WTC11 (cell line): ENCODE data around the gene ICA1.

Experiments
- CREB1 ChIP-seq: sonication (generic); formaldehyde crosslinking; IDR thresholded peaks from 2 replicates; pipeline ENCODE4 v1.8.0; 2023; ENCODE audit warnings: mild to moderate bottlenecking, missing genetic modification reagents
- CREM ChIP-seq: sonication (generic); formaldehyde crosslinking; IDR thresholded peaks from 2 replicates; pipeline ENCODE4 v1.8.1; 2022; ENCODE audit warnings: mild to moderate bottlenecking, missing genetic modification reagents, moderate library complexity
- NFE2L1 ChIP-seq: sonication (generic); formaldehyde crosslinking; IDR thresholded peaks from 2 replicates; pipeline ENCODE4 v1.8.1; 2023; ENCODE audit warnings: missing genetic modification reagents
- NFYB ChIP-seq: sonication (generic); formaldehyde crosslinking; conservative IDR thresholded peaks from 2 replicates; pipeline ENCODE4 v1.8.0; 2022; ENCODE audit warnings: low read depth, missing genetic modification reagents
- RELA ChIP-seq: sonication (generic); formaldehyde crosslinking; IDR thresholded peaks from 2 replicates; pipeline ENCODE4 v1.8.1; 2022; ENCODE audit warnings: missing genetic modification reagents, mild to moderate bottlenecking, borderline replicate concordance
- SP1 ChIP-seq: sonication (generic); formaldehyde crosslinking; conservative IDR thresholded peaks from 2 replicates; pipeline ENCODE4 v1.8.1; 2022; ENCODE audit warnings: missing genetic modification reagents
- TEAD4 ChIP-seq: sonication (generic); formaldehyde crosslinking; IDR thresholded peaks from 2 replicates; pipeline ENCODE4 v1.8.0; 2022; ENCODE audit warnings: mild to moderate bottlenecking, missing genetic modification reagents
- TF ChIP-seq, protein P1 (sequence below): sonication (generic); formaldehyde crosslinking; IDR thresholded peaks from 2 replicates; pipeline ENCODE4 v1.8.1; 2023; ENCODE audit warnings: mild to moderate bottlenecking, missing genetic modification reagents, moderate library complexity
- TF ChIP-seq, protein P2 (sequence below): sonication (generic); formaldehyde crosslinking; IDR thresholded peaks from 2 replicates; pipeline ENCODE4 v1.8.0; 2023; ENCODE audit warnings: missing genetic modification reagents
- TF ChIP-seq, protein P3 (sequence below): fragments of 200-600 bp; IDR thresholded peaks from 2 replicates; pipeline ENCODE4 v1.8.0; 2022; ENCODE audit warnings: antibody characterized with exemption
- TF ChIP-seq, protein P4 (sequence below): sonication (generic); formaldehyde crosslinking; IDR thresholded peaks from 2 replicates; pipeline ENCODE4 v1.8.0; 2022; ENCODE audit warnings: missing genetic modification reagents
- TF ChIP-seq, protein P5 (sequence below): sonication (generic); formaldehyde crosslinking; IDR thresholded peaks from 2 replicates; pipeline ENCODE4 v1.8.1; 2023; ENCODE audit warnings: mild to moderate bottlenecking, missing genetic modification reagents, borderline replicate concordance
- TF ChIP-seq, protein P6 (sequence below): sonication (generic); formaldehyde crosslinking; conservative IDR thresholded peaks from 2 replicates; pipeline ENCODE4 v1.8.1; 2023; ENCODE audit warnings: mild to moderate bottlenecking, low read depth, missing genetic modification reagents, moderate library complexity

DNA sequence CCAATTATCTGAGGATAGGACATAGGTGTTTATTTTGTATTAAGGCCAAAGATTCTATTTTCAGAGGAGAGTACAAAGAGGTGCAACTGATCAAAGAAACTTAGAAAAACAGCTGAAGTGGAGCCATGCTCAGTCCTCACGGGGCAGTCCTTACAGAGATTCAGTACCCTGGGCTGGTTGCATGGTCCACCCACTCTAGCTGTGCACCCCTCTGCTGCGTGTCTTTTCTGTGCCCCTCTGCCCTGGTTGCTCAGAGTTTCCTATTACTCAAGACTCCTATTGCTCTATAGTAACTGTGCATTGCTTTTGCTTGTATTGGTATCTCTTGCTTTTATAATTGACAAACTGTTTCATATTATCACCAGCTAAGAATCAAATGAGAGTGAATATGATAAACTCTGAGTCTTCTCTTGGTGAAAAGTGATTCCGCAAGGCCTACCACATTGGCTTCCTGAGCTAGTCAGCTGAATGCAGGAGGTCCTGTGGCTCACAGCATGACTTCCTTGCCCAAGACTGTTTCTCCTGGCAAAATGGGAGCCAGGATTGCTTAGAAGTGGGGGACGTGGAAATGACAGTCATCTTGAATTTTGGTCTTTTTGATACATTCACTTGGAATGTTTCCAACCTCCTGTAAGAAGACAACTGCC lies 156.4 kb downstream of the ICA1 start:
- TF ChIP-seq TEAD4 (CRISPR knock-in tag) (no peak), CREB1 (CRISPR knock-in tag) (no peak), CREM (CRISPR knock-in tag) (no peak), RELA (no peak), SP1 (no peak), NFYB (CRISPR knock-in tag) (no peak), NFE2L1 (no peak)
- TF ChIP-seq, protein P1, sequence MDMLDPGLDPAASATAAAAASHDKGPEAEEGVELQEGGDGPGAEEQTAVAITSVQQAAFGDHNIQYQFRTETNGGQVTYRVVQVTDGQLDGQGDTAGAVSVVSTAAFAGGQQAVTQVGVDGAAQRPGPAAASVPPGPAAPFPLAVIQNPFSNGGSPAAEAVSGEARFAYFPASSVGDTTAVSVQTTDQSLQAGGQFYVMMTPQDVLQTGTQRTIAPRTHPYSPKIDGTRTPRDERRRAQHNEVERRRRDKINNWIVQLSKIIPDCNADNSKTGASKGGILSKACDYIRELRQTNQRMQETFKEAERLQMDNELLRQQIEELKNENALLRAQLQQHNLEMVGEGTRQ (CRISPR knock-in tag), result no peak
- TF ChIP-seq, protein P2, sequence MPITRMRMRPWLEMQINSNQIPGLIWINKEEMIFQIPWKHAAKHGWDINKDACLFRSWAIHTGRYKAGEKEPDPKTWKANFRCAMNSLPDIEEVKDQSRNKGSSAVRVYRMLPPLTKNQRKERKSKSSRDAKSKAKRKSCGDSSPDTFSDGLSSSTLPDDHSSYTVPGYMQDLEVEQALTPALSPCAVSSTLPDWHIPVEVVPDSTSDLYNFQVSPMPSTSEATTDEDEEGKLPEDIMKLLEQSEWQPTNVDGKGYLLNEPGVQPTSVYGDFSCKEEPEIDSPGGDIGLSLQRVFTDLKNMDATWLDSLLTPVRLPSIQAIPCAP (CRISPR knock-in tag), result no peak
- TF ChIP-seq, protein P3, sequence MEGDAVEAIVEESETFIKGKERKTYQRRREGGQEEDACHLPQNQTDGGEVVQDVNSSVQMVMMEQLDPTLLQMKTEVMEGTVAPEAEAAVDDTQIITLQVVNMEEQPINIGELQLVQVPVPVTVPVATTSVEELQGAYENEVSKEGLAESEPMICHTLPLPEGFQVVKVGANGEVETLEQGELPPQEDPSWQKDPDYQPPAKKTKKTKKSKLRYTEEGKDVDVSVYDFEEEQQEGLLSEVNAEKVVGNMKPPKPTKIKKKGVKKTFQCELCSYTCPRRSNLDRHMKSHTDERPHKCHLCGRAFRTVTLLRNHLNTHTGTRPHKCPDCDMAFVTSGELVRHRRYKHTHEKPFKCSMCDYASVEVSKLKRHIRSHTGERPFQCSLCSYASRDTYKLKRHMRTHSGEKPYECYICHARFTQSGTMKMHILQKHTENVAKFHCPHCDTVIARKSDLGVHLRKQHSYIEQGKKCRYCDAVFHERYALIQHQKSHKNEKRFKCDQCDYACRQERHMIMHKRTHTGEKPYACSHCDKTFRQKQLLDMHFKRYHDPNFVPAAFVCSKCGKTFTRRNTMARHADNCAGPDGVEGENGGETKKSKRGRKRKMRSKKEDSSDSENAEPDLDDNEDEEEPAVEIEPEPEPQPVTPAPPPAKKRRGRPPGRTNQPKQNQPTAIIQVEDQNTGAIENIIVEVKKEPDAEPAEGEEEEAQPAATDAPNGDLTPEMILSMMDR, result no peak
- TF ChIP-seq, protein P4, sequence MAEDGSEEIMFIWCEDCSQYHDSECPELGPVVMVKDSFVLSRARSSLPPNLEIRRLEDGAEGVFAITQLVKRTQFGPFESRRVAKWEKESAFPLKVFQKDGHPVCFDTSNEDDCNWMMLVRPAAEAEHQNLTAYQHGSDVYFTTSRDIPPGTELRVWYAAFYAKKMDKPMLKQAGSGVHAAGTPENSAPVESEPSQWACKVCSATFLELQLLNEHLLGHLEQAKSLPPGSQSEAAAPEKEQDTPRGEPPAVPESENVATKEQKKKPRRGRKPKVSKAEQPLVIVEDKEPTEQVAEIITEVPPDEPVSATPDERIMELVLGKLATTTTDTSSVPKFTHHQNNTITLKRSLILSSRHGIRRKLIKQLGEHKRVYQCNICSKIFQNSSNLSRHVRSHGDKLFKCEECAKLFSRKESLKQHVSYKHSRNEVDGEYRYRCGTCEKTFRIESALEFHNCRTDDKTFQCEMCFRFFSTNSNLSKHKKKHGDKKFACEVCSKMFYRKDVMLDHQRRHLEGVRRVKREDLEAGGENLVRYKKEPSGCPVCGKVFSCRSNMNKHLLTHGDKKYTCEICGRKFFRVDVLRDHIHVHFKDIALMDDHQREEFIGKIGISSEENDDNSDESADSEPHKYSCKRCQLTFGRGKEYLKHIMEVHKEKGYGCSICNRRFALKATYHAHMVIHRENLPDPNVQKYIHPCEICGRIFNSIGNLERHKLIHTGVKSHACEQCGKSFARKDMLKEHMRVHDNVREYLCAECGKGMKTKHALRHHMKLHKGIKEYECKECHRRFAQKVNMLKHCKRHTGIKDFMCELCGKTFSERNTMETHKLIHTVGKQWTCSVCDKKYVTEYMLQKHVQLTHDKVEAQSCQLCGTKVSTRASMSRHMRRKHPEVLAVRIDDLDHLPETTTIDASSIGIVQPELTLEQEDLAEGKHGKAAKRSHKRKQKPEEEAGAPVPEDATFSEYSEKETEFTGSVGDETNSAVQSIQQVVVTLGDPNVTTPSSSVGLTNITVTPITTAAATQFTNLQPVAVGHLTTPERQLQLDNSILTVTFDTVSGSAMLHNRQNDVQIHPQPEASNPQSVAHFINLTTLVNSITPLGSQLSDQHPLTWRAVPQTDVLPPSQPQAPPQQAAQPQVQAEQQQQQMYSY (CRISPR knock-in tag), result no peak
- TF ChIP-seq, protein P5, sequence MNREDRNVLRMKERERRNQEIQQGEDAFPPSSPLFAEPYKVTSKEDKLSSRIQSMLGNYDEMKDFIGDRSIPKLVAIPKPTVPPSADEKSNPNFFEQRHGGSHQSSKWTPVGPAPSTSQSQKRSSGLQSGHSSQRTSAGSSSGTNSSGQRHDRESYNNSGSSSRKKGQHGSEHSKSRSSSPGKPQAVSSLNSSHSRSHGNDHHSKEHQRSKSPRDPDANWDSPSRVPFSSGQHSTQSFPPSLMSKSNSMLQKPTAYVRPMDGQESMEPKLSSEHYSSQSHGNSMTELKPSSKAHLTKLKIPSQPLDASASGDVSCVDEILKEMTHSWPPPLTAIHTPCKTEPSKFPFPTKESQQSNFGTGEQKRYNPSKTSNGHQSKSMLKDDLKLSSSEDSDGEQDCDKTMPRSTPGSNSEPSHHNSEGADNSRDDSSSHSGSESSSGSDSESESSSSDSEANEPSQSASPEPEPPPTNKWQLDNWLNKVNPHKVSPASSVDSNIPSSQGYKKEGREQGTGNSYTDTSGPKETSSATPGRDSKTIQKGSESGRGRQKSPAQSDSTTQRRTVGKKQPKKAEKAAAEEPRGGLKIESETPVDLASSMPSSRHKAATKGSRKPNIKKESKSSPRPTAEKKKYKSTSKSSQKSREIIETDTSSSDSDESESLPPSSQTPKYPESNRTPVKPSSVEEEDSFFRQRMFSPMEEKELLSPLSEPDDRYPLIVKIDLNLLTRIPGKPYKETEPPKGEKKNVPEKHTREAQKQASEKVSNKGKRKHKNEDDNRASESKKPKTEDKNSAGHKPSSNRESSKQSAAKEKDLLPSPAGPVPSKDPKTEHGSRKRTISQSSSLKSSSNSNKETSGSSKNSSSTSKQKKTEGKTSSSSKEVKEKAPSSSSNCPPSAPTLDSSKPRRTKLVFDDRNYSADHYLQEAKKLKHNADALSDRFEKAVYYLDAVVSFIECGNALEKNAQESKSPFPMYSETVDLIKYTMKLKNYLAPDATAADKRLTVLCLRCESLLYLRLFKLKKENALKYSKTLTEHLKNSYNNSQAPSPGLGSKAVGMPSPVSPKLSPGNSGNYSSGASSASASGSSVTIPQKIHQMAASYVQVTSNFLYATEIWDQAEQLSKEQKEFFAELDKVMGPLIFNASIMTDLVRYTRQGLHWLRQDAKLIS (CRISPR knock-in tag), result no peak
- TF ChIP-seq, protein P6, sequence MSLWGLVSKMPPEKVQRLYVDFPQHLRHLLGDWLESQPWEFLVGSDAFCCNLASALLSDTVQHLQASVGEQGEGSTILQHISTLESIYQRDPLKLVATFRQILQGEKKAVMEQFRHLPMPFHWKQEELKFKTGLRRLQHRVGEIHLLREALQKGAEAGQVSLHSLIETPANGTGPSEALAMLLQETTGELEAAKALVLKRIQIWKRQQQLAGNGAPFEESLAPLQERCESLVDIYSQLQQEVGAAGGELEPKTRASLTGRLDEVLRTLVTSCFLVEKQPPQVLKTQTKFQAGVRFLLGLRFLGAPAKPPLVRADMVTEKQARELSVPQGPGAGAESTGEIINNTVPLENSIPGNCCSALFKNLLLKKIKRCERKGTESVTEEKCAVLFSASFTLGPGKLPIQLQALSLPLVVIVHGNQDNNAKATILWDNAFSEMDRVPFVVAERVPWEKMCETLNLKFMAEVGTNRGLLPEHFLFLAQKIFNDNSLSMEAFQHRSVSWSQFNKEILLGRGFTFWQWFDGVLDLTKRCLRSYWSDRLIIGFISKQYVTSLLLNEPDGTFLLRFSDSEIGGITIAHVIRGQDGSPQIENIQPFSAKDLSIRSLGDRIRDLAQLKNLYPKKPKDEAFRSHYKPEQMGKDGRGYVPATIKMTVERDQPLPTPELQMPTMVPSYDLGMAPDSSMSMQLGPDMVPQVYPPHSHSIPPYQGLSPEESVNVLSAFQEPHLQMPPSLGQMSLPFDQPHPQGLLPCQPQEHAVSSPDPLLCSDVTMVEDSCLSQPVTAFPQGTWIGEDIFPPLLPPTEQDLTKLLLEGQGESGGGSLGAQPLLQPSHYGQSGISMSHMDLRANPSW (CRISPR knock-in tag), result no peak
